Measurements from ENCODE around the gene ZNF169. TPM values are rescaled to one million over a fixed set of nuclear protein-coding genes. Genes with fewer than 3 reads are reported as not detected.
"Not testable (repeated sequence)": the region's sequence is repeated elsewhere in the genome, so short reads cannot be mapped to it uniquely, and the experiment has no call there.

ZNF169 gene
- total RNA-seq, result 10 to 100 TPM in 1 of 8 experiments, 1 to 10 TPM in 7; 3.0 to 11.9 (median 4.9) TPM

DNA sequence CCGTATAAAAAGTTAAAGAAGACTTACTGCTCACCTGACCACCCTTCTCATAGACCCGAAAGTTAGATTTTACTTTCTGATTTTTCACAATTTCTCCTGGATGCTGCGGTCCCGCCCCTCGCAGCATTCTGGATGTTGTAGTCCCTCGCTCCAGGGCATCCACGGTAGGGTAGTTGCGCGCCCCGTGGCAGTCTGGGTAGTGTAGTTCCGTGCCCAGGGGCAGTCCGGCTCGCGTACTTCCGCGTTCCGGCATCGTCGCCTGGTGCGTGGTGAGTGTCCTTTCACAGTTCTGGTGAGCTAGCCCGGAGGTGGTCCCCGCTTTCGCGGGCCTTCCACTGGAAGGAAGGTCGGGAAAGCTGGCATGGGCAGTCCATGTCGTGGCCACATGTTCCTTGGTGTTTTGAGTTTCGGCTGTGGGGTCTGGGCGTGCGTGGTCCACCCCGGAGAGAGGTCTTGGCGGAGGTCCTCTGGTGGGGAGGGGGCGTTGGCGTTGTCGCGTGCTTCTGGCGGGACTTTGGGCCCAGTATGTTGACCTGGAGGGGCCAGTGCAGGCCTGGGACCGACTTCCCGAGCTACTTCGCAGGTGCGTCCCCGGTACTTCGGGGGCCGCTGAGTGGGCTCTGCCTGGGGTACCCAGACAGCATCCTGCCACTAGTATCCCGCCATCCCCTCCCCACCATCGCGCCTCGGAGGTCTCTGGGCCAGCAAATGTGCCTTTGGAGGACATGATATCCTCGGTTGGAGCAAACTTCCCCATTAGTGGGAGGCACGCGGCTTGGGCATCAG, at the start of gene ZNF169:
TSS of gene ZNF169 (plus strand) at position 222 of the 786 bp plus-strand sequence. CDS start 19,515 bp downstream, outside the sequence.
- ATAC-seq (replicated peaks in 6 of 8), result peak; percentile 100
- Histone ChIP-seq H3K4me3 (peak within 1 kb of the TSS; percentile 56 to 98 (median 80)), H3K4me1 (replicated peaks in 1 of 2) (peaks cover 3 to 5% of the 10 kb centered on the region in 2 donors), H3K27ac (peak within 1 kb of the TSS; percentile 2 to 59)
- 0 to 24% (median 3%) methylated on average over 1 to 15 of the region's 50 CpGs; no CpG with 5 or more reads in 1 of the 10 experiments for WGBS, 10 experiments
- in situ Hi-C loops (cut with MboI; ENCODE audit: low pct_unique_long_range_greater_than_20kb in 2 of 9, low sequenced_read_pairs in 9 of 9, unreplicated experiment in 9 of 9), result no loop called here

DNA sequence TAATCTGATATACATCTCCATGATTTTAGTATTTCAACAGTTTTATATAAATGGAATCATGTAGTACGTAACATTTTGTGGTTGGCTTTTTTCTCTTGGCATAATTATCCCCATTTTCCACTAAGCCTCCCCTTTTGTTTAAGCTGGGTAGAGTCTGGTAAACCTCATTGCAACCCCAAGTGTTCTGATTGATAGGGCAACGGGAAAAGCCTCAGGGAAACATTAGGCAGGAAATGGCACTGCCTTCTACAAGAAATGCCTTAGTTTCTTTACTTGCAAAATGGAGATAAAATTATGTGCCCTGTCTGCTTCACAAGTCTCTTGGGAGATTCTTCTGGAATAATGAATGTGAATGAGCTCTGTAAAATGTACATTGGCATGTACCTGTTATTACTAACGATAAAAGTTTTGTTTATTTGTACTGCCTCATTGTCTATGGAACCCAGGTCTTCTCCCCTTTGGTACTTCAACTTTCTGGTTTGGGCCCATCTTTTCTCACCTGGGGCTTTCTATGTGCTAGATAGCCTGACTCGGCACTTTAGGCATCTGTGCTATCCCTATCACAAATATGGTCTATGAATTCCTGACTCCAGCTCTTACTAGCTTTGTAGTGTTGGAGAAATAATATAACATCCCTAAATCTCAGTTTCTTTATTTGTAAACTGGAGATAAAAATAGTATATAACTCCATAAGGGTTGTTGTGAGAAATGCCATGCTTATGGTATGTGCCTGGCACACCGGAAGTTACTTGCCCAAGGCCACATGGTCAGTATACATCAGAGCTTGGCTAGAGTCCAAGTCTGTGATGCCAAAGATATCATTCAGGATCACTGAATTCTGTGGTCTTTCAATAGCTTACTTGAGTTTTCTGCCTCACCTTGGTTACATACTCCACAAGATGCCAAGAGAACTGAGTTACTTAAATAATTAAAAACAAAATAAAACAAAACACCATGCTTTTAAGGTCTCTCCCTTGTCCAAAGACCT, 48.2 kb upstream of the ZNF169 start:
- peak in 1 of 8 experiments; percentile 27 for ATAC-seq (replicated peaks in 6 of 8)
- no peak overlapping the region for H3K4me3 ChIP-seq
- H3K4me1 ChIP-seq (replicated peaks in 1 of 2), result no peaks in the 10 kb centered on the region
- WGBS, 10 experiments, result 57 to 100% (median 86%) methylated on average over 1 to 5 of the region's 5 CpGs
- in situ Hi-C loops (cut with MboI; ENCODE audit: low pct_unique_long_range_greater_than_20kb in 2 of 9, low sequenced_read_pairs in 9 of 9, unreplicated experiment in 9 of 9), result loop anchor here in 4 of 9 experiments (10.0 to 25.0 kb wide), 4 partner anchors 196 to 524 kb away; no protein-coding TSS in a partner anchor
- no peak overlapping the region for H3K27ac ChIP-seq

DNA sequence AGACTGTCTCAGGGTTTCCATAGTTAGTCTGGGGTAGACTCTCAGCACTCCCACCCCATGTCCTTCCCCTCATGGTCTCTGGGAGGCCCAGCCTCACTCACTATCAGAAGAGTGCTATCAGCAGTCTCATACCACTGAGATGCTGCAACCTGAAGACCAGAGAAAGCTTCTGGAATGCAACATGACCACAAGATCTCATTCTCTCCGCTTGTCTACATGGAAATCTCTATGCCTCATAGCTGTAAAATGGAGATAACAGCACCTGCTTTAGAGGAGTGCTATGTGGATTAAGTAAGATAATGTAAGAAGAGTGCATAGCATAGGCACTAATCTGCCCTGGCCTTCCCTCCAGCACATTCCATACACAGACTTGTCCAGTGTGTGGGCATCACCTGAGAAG, 47.0 kb upstream of the ZNF169 start:
- H3K4me3 ChIP-seq, result no peak overlapping the region
- 83 to 100% (median 86%) methylated on average over 1 of the region's 1 CpG; no CpG with 5 or more reads in 7 of the 10 experiments for WGBS, 10 experiments
- H3K4me1 ChIP-seq (replicated peaks in 1 of 2), result no peaks in the 10 kb centered on the region
- no peak for ATAC-seq (replicated peaks in 6 of 8)
- H3K27ac ChIP-seq, result no peak overlapping the region
- in situ Hi-C loops (cut with MboI; ENCODE audit: low pct_unique_long_range_greater_than_20kb in 2 of 9, low sequenced_read_pairs in 9 of 9, unreplicated experiment in 9 of 9), result loop anchor here in 4 of 9 experiments (10.0 to 25.0 kb wide), 4 partner anchors 197 to 525 kb away; no protein-coding TSS in a partner anchor

DNA sequence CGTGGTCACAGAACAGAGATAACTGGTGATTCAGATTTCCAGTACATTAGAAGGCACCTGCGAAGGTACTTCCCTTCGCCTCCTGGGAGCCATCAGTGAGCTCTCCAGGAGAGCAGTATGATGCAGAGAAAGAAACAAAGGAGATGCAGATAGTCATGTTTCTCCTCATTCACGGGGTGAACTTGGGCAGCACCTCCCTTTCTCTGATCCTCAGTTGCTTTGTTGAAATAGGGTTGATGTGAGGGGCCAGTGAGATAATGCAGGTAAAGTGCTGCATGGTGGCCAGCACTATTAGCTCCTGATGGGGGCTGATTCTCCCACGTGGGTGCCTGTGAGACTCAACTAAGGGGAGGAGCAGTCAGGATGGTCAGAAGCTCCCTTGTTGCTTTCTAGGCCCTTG, 46.6 kb upstream of the ZNF169 start:
- ATAC-seq (replicated peaks in 6 of 8), result no peak
- Histone ChIP-seq H3K27ac (no peak overlapping the region), H3K4me3 (no peak overlapping the region), H3K4me1 (replicated peaks in 1 of 2) (no peaks in the 10 kb centered on the region)
- 40 to 60% (median 50%) methylated on average over 1 to 2 of the region's 5 CpGs; no CpG with 5 or more reads in 7 of the 10 experiments for WGBS, 10 experiments
- in situ Hi-C loops (cut with MboI; ENCODE audit: low pct_unique_long_range_greater_than_20kb in 2 of 9, low sequenced_read_pairs in 9 of 9, unreplicated experiment in 9 of 9), result loop anchor here in 4 of 9 experiments (10.0 to 25.0 kb wide), 4 partner anchors 198 to 525 kb away; no protein-coding TSS in a partner anchor

DNA sequence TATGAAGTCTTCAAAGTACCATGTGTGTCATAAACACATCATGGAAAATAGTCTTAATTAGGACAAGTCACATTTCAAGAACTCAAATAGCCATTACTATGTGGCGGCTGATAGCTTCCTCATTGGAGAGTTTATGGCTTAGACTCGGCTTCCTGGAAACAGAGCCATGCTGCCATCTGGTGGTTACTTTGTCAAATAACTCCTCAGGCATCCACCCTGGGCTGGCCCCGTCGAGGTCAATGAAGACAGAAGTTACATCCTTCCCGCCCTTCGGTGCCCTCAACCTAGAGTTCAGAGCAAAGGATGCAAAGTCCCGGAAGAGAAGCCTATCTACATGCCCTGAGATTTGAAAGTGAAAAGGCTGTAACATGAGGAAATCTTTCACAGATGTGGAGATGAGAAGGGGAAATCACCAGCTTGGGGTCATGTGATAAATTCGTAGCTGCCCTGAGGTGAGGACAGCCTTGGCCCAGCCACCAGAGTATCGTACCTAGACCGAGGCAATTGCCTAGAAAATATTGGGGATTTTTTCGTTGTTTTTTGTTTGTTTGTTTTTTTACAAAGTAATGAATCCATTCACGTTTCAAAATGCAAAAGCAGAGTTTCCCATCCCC, 45.5 kb upstream of the ZNF169 start:
- in situ Hi-C loops (cut with MboI; ENCODE audit: low pct_unique_long_range_greater_than_20kb in 2 of 9, low sequenced_read_pairs in 9 of 9, unreplicated experiment in 9 of 9), result loop anchor here in 4 of 9 experiments (10.0 to 25.0 kb wide), 4 partner anchors 199 to 526 kb away; no protein-coding TSS in a partner anchor

DNA sequence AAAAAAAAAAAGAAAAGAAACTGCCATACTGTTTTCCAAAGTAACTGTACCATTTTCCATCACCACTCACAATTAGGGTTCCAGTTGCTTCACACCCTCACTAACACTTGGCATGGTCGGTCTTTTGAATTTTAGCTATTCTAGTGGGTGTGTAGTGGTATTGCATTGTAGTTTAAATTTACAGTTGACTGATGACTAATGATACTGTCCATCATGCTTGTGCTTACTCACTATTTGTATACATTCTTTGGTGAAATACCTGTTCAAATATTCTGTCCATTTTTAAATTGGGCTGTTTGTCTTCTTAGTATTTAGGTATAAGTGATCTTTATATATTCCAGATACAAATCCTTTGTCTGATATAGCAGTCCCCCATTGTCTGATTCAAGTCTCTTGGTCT, 36.2 kb upstream of the ZNF169 start:
- 0 to 83% (median 33%) methylated on average over 1 of the region's 1 CpG; no CpG with 5 or more reads in 5 of the 10 experiments for WGBS, 10 experiments
- Histone ChIP-seq H3K27ac (no peak overlapping the region), H3K4me1 (replicated peaks in 1 of 2) (no peaks in the 10 kb centered on the region), H3K4me3 (no peak overlapping the region)
- ATAC-seq (replicated peaks in 6 of 8), result peak in 1 of 8 experiments; percentile 29
- in situ Hi-C loops (cut with MboI; ENCODE audit: low pct_unique_long_range_greater_than_20kb in 2 of 9, low sequenced_read_pairs in 9 of 9, unreplicated experiment in 9 of 9), result loop anchor here in 3 of 9 experiments (25.0 kb wide), 3 partner anchors 211 to 536 kb away; no protein-coding TSS in a partner anchor

More for the DNA sequence above, 45.5 kb upstream of the ZNF169 start:
- ATAC-seq (replicated peaks in 6 of 8), result peak; percentile 82 to 99 (median 90)
- H3K4me3 ChIP-seq, result no peak overlapping the region
- WGBS, 10 experiments, result 0 to 100% (median 28%) methylated on average over 1 to 9 of the region's 12 CpGs
- H3K4me1 ChIP-seq (replicated peaks in 1 of 2), result no peaks in the 10 kb centered on the region
- no peak overlapping the region for H3K27ac ChIP-seq

DNA sequence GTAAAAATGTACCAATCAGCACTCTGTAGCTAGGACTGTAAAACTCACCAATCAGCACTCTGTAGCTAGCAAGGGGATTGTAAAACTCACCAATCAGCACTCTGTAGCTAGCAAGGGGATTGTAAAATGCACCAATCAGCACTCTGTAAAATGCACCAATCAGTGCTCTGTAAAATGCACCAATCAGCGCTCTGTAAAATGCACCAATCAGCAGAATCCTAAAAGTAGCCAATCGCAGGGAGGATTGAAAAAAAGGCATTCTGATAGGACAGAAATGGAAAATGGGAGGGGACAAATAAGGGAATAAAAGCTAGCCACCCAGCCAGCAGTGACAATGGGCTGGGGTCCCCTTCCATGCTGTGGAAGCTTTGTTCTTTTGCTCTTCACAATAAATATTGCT, 33.7 kb upstream of the ZNF169 start:
- H3K27ac ChIP-seq; H3K4me3 ChIP-seq; ATAC-seq (replicated peaks in 6 of 8); H3K4me1 ChIP-seq (replicated peaks in 1 of 2); in situ Hi-C loops (cut with MboI; ENCODE audit: low pct_unique_long_range_greater_than_20kb in 2 of 9, low sequenced_read_pairs in 9 of 9, unreplicated experiment in 9 of 9): not testable (repeated sequence)
- 25 to 100% (median 86%) methylated on average over 1 to 2 of the region's 2 CpGs; no CpG with 5 or more reads in 6 of the 10 experiments for WGBS, 10 experiments

DNA sequence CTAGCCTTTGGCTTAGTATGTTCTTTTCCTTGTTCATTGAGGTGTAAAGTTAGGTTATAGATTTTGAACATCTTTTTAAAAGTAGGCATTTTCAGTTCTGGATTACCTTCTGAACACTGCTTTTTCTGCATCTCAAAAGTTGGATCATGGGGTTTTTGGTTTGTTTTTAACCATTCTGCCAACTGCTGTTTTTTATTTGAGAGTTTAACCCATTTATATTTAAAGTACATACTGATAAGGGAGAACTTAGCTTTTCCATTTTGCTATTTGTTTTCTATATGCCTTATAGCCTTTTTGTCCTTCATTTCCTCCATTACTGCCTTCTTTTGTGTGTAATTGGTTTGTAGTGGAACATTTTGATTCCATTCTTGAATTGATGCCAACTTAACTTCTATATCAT, 30.5 kb upstream of the ZNF169 start:
- Histone ChIP-seq H3K4me1 (replicated peaks in 1 of 2) (no peaks in the 10 kb centered on the region), H3K27ac (no peak overlapping the region), H3K4me3 (no peak overlapping the region)
- no peak for ATAC-seq (replicated peaks in 6 of 8)
- in situ Hi-C loops (cut with MboI; ENCODE audit: low pct_unique_long_range_greater_than_20kb in 2 of 9, low sequenced_read_pairs in 9 of 9, unreplicated experiment in 9 of 9), result no loop called here

DNA sequence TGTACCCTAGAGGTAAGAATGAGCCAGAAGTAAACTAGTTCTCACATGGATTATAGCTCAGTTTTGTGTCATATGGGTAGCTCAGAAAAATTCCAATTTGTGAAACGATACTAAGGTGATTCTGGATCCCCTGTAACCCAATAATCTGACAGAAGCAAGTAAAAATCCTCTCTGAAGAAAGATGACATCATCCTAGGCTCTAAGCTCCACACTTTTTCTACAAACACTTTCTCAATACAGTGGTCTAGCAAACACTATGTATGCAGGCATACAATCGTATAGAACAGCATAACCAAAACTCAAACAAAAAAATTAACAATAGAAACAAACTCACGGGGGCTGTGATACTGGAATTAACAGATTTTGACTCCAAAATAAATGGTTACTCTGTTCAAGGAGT, 26.7 kb upstream of the ZNF169 start:
- Histone ChIP-seq H3K27ac (no peak overlapping the region), H3K4me3 (no peak overlapping the region), H3K4me1 (replicated peaks in 1 of 2) (no peaks in the 10 kb centered on the region)
- no peak for ATAC-seq (replicated peaks in 6 of 8)
- 17 to 93% (median 57%) methylated on average over 1 to 3 of the region's 3 CpGs for WGBS, 10 experiments
- in situ Hi-C loops (cut with MboI; ENCODE audit: low pct_unique_long_range_greater_than_20kb in 2 of 9, low sequenced_read_pairs in 9 of 9, unreplicated experiment in 9 of 9), result no loop called here

DNA sequence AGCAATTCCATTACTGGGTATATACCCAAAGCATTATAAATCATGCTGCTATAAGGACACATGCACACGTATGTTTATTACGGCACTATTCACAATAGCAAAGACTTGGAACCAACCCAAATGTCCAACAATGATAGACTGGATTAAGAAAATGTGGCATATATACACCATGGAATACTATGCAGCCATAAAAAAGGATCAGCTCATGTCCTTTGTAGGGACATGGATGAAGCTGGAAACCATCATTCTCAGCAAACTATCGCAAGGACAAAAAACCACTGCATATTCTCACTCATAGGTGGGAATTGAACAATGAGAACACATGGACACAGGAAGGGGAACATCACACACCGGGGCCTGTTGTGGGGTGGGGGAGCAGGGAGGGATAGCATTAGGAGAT, 18.0 kb upstream of the ZNF169 start:
- in situ Hi-C loops (cut with MboI; ENCODE audit: low pct_unique_long_range_greater_than_20kb in 2 of 9, low sequenced_read_pairs in 9 of 9, unreplicated experiment in 9 of 9); ATAC-seq (replicated peaks in 6 of 8); H3K4me1 ChIP-seq (replicated peaks in 1 of 2); H3K27ac ChIP-seq; H3K4me3 ChIP-seq: not testable (repeated sequence)
- WGBS, 10 experiments, result no CpG with 5 or more reads among the region's 4 CpGs

DNA sequence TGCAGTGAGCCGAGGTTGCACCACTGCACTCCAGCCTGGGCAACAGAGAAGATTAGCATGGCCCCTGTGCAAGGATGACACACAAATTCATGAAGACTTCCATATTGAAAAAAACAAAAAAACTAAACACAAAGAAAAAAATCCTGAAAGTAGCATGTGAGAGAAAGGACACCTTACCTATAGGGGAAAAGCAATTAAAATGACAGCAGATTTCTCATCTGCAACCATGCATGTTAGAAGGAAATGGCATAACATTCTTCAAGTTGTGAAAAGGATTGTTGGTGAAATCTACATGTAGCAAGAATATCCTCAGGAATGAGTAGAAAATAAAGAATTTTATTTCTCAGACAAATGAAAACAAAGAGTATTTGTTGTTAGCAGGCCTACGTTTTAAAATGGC, 13.4 kb upstream of the ZNF169 start:
- in situ Hi-C loops (cut with MboI; ENCODE audit: low pct_unique_long_range_greater_than_20kb in 2 of 9, low sequenced_read_pairs in 9 of 9, unreplicated experiment in 9 of 9), result no loop called here
- Histone ChIP-seq H3K4me1 (replicated peaks in 1 of 2) (no peaks in the 10 kb centered on the region), H3K4me3 (no peak overlapping the region), H3K27ac (no peak overlapping the region)
- WGBS, 10 experiments, result 0 to 83% (median 47%) methylated on average over 1 to 2 of the region's 2 CpGs
- ATAC-seq (replicated peaks in 6 of 8), result no peak

DNA sequence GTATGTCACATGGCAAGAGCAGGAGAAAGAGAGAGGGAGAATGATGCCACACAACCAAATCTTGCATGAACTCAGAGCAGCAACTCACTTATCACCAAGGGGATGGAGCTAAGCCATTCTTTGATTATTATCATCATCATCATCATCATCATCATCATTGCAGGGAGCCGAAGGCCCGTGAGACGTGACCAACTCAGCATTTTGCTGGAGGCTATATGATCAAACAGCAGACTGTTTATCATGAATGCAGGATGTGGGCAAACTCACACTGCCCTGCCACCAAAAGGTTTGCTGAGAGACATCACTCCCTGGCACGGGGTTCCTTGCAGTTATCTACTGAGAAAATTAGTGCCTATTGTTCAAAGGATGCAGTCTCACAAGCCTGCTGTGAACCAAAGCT, 8.6 kb upstream of the ZNF169 start:
- Histone ChIP-seq H3K27ac (no peak overlapping the region), H3K4me3 (no peak overlapping the region), H3K4me1 (replicated peaks in 1 of 2) (no peaks in the 10 kb centered on the region)
- 0 to 80% (median 48%) methylated on average over 1 to 4 of the region's 4 CpGs; no CpG with 5 or more reads in 6 of the 10 experiments for WGBS, 10 experiments
- in situ Hi-C loops (cut with MboI; ENCODE audit: low pct_unique_long_range_greater_than_20kb in 2 of 9, low sequenced_read_pairs in 9 of 9, unreplicated experiment in 9 of 9), result no loop called here
- no peak for ATAC-seq (replicated peaks in 6 of 8)

All from motor neuron (in vitro differentiated cells).